Activated CD8-positive, alpha-beta T cell treated with anti-CD3 and anti-CD28 coated beads, Interleukin-2, amount 10 ng/mL, durations not matched to agents 7 days and 5 days (primary cell): ENCODE data around the gene PTGS1. TPM values are rescaled to one million over a fixed set of nuclear protein-coding genes. Genes with fewer than 3 reads are reported as not detected.
A peak's percentile ranks its signal among the peaks of the same experiment; 100 is the strongest.
"Not testable (repeated sequence)": the region's sequence is repeated elsewhere in the genome, so short reads cannot be mapped to it uniquely, and the experiment has no call there.

ENCODE experiments used
- ATAC-seq: fragments of 150-1000 bp; cut with Tn5 transposase; one replicate; pipeline ENCODE4 v1.10.0; 2021; ENCODE audit warnings: moderate library complexity
- CTCF ChIA-PET: fragments of 350-600 bp; sonication (Branson Sonifier 250); formaldehyde crosslinking; loops from one replicate; lab custom pipeline; 2021; ENCODE audit warnings: antibody characterized with exemption; lab: Charles Lee
- POLR2A ChIA-PET: fragments of 350-600 bp; sonication (Branson Sonifier 250); formaldehyde crosslinking; loops from one replicate; lab custom pipeline; 2021; ENCODE audit warnings: antibody characterized with exemption; lab: Charles Lee
- DNase-seq: peaks from one replicate; pipeline ENCODE4 v3.0.0-alpha.2; 2020
- H3K27ac Mint-ChIP-seq: one replicate; pipeline ENCODE4 v1.8.0; 2021; ENCODE audit warnings: mild to moderate bottlenecking, mixed read lengths
- H3K27me3 Mint-ChIP-seq: one replicate; pipeline ENCODE4 v1.8.0; 2021; ENCODE audit warnings: low read depth, mixed read lengths
- H3K36me3 Mint-ChIP-seq: one replicate; pipeline ENCODE4 v1.8.0; 2021; ENCODE audit warnings: low read depth, mixed read lengths
- H3K4me1 Mint-ChIP-seq: one replicate; pipeline ENCODE4 v1.8.0; 2021; ENCODE audit warnings: low read depth, mixed read lengths
- H3K4me3 Mint-ChIP-seq: one replicate; pipeline ENCODE4 v1.8.0; 2021; ENCODE audit warnings: mild to moderate bottlenecking, mixed read lengths
- H3K9me3 Mint-ChIP-seq: one replicate; pipeline ENCODE4 v1.8.0; 2022; ENCODE audit warnings: mixed read lengths; ENCODE audit not compliant: insufficient read depth
- total RNA-seq, 2 experiments: library from RNA; stranded (reverse); gene quantifications; one replicate each; pipeline ENCODE4 v1.2.3, GENCODE V29; 2021

PTGS1 gene
- under 1 TPM; 0.26 to 0.37 TPM for total RNA-seq

- Mint-ChIP-seq H3K27me3 (peaks cover 9% of the 10 kb centered on the region), H3K36me3 (no peaks in the 10 kb centered on the region), H3K27ac (no peak within 1 kb of the TSS), H3K4me3 (peak within 1 kb of the TSS; percentile 56), H3K4me1 (peaks cover 14% of the 10 kb centered on the region), H3K9me3 (no peaks in the 10 kb centered on the region)
- peak; percentile 71 for ATAC-seq
- ChIA-PET CTCF (interaction anchor here (1.4 kb wide), 1 partner anchor 272 kb away, joined by 5 read pairs; no protein-coding TSS in a partner anchor), POLR2A (no interaction called here)
- DNase-seq: peak; percentile 44
Measured at GRCh38 chr9:122370869-122371755, at the start of gene PTGS1. PTGS1 (plus strand) TSS chr9:122371024; CDS start chr9:122371085, 61 bp downstream.

DNA sequence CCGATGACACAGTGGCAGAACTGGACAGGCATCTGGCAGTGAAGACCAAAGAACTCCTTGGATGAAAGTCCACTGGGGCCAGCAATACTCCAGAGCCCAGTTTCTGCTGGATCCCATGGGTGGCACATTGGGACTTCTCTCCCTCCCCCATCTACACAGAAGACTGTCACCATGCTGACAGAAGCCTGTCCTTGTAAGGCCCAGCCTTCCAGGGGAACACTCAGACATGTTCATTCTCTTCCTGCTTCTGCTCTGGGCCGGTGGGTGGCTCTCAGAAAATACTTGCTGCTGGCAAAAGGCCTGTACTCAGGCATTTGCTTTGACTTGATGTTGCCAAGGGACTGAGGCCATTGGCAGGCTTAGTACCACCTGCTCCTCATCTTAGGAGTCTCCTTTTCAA, 48.3 kb upstream of the PTGS1 start:
- no peak for ATAC-seq
- DNase-seq: no peak
- ChIA-PET CTCF (no interaction called here), POLR2A (no interaction called here)
- Mint-ChIP-seq H3K4me3 (no peak overlapping the region), H3K27me3 (no peaks in the 10 kb centered on the region), H3K36me3 (peaks cover 22% of the 10 kb centered on the region), H3K9me3 (no peaks in the 10 kb centered on the region), H3K27ac (no peak overlapping the region), H3K4me1 (no peaks in the 10 kb centered on the region)

GRCh38 chr9:122324665-122325064, 46.2 kb upstream of the PTGS1 start:
- H3K9me3 Mint-ChIP-seq, H3K4me1 Mint-ChIP-seq, H3K4me3 Mint-ChIP-seq, POLR2A ChIA-PET, H3K27ac Mint-ChIP-seq, ATAC-seq, H3K27me3 Mint-ChIP-seq, DNase-seq: not testable (repeated sequence)
- peaks cover 22% of the 10 kb centered on the region for H3K36me3 Mint-ChIP-seq
- CTCF ChIA-PET: interaction anchor here (1.2 kb wide), 1 partner anchor 26 kb away, joined by 3 read pairs; no protein-coding TSS in a partner anchor

DNA sequence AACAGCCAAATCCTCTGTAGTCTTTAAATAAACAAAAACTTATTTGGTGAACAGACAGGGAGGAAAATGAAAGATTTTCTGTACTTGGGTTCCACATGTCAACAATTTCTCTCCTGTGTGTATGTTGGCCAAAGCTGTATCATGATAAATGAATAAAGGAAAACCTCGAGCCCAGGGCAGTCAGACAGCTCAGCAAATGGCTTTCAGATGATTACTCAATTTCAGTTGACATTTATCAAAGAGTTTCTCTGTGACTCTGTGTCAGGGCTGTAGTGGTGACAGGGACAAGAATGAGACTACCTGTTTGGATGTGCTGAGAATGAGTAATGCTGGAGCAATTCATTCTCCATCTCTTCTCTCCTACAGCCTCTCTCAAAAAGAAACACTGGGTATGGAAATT, 45.7 kb upstream of the PTGS1 start:
- Mint-ChIP-seq H3K27ac (no peak overlapping the region), H3K4me3 (no peak overlapping the region), H3K9me3 (no peaks in the 10 kb centered on the region), H3K4me1 (no peaks in the 10 kb centered on the region), H3K36me3 (peaks cover 22% of the 10 kb centered on the region), H3K27me3 (no peaks in the 10 kb centered on the region)
- ChIA-PET CTCF (interaction anchor here (1.2 kb wide), 1 partner anchor 25 kb away, joined by 3 read pairs; no protein-coding TSS in a partner anchor), POLR2A (no interaction called here)
- ATAC-seq (no peak), DNase-seq (no peak)

DNA sequence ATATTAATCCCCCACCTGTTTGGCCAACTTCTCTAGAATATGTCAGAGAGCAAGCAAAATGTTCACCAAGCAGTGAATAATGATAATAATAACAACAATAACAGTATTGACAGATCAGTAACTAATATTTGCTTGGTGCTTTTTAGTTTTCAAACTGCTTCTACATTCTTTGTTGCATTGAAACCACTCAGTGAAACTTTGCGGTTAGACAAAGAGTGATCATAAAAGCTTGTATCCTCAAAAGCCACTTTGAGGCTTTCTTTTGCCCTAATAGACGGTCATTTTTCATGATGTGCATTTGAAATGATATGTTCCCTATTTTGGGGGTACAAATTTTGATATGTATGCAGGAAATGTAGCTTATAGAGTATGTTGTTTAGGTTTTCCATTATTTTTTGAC, 43.6 kb upstream of the PTGS1 start:
- no peaks in the 10 kb centered on the region for H3K27me3 Mint-ChIP-seq
- CTCF ChIA-PET: interaction anchor here (1.4 to 2.2 kb wide), 2 partner anchors 21 to 23 kb away, joined by 3 to 11 read pairs; no protein-coding TSS in a partner anchor
- H3K36me3 Mint-ChIP-seq: peaks cover 22% of the 10 kb centered on the region
- no peaks in the 10 kb centered on the region for H3K9me3 Mint-ChIP-seq
- POLR2A ChIA-PET: interaction anchor here (0.9 kb wide), 1 partner anchor 62 kb away, joined by 3 read pairs; the partner anchor contains the start of genes MRRF and RBM18
- no peak overlapping the region for H3K27ac Mint-ChIP-seq
- H3K4me1 Mint-ChIP-seq: no peaks in the 10 kb centered on the region
- H3K4me3 Mint-ChIP-seq: no peak overlapping the region
- no peak for DNase-seq
- no peak for ATAC-seq

- ATAC-seq: no peak
- Mint-ChIP-seq H3K9me3 (no peaks in the 10 kb centered on the region), H3K27ac (no peak overlapping the region), H3K4me1 (no peaks in the 10 kb centered on the region), H3K4me3 (no peak overlapping the region), H3K27me3 (no peaks in the 10 kb centered on the region), H3K36me3 (peaks cover 4% of the 10 kb centered on the region)
- no peak for DNase-seq
- POLR2A ChIA-PET: no interaction called here
- CTCF ChIA-PET: interaction anchor here (1.0 kb wide), 1 partner anchor 21 kb away, joined by 3 read pairs; no protein-coding TSS in a partner anchor
Measured at GRCh38 chr9:122329597-122329996, 41.2 kb upstream of the PTGS1 start.

DNA sequence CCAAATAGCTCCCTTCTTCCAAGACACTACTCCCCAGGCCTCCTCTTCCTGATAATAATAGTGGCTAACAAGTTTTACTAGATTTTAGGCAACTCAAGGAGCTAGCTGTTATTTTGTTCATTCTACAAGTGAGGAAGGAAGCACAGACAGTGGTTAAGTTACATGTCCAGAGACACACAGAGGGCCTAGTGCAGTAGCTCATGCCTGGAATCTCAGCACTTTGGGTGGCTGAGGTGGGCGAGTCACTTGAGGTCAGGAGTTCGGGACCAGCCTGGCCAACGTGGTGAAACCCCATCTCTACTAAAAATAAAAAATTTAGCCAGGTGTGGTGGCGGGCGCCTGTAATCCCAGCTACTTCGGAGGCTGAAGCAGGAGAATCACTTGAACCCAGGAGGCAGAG, 40.4 kb upstream of the PTGS1 start:
- POLR2A ChIA-PET: not testable (repeated sequence)

DNA sequence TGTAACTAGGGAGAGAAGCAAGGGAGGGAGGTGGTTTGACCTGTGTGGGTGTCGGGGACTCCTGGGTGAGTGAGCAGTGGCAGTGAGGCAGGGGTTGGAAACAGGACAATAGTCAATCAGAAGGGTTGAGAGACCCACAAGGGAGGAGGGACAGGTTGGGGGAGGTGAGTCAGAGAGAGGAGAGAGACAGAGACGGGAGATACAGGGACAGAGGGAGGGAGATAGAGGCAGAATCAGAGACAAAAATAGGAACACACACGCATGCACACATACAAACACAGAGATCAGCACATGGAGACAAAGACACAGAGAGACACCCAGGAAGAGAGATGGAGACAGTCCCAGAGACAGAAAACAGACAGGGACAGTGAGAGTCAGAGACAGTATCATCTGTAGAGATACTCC, 39.3 kb upstream of the PTGS1 start:
- H3K4me1 Mint-ChIP-seq: no peaks in the 10 kb centered on the region
- no peaks in the 10 kb centered on the region for H3K36me3 Mint-ChIP-seq
- DNase-seq (no peak), ATAC-seq (no peak)
- H3K4me3 Mint-ChIP-seq: no peak overlapping the region
- peak overlapping the region; percentile 3 for H3K27ac Mint-ChIP-seq
- H3K9me3 Mint-ChIP-seq: no peaks in the 10 kb centered on the region
- CTCF ChIA-PET: interaction anchor here (1.1 kb wide), 1 partner anchor 14 kb away, joined by 3 read pairs; no protein-coding TSS in a partner anchor
- POLR2A ChIA-PET: no interaction called here
- H3K27me3 Mint-ChIP-seq: no peaks in the 10 kb centered on the region

More for the DNA sequence above, 40.4 kb upstream of the PTGS1 start:
- DNase-seq, ATAC-seq, H3K36me3 Mint-ChIP-seq, H3K9me3 Mint-ChIP-seq, H3K27me3 Mint-ChIP-seq, H3K4me3 Mint-ChIP-seq, H3K27ac Mint-ChIP-seq, H3K4me1 Mint-ChIP-seq: not testable (repeated sequence)
- CTCF ChIA-PET: interaction anchor here (0.8 to 1.1 kb wide), 2 partner anchors 15 to 20 kb away, joined by 3 read pairs; no protein-coding TSS in a partner anchor

DNA sequence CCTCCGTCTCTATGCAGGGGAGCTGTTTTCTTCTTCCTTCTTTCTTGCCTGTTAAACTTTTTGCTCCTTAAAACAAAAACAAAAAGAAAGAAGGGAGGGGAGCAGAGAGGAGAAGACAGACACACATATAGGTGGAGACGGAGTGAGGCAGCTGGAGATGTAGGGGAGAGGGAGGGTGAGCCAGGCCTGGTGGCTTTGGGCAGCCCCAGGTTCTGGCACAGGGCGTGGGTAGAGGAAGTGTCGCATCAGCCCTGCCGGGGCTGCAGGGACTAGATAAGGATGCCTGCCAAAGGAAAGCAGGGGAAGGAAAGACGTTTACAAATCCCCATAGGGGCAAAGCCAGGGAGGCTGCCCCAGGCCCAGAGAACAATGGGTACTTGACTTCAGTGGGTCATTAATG, 38.7 kb upstream of the PTGS1 start:
- POLR2A ChIA-PET: no interaction called here
- Mint-ChIP-seq H3K9me3 (no peaks in the 10 kb centered on the region), H3K36me3 (no peaks in the 10 kb centered on the region), H3K4me1 (no peaks in the 10 kb centered on the region), H3K27me3 (no peaks in the 10 kb centered on the region), H3K4me3 (no peak overlapping the region), H3K27ac (no peak overlapping the region)
- DNase-seq (no peak), ATAC-seq (no peak)
- CTCF ChIA-PET: no interaction called here

GRCh38 chr9:122332644-122333043, 38.2 kb upstream of the PTGS1 start:
- H3K4me1 Mint-ChIP-seq: no peaks in the 10 kb centered on the region
- no peak for DNase-seq
- H3K27ac Mint-ChIP-seq: no peak overlapping the region
- CTCF ChIA-PET: no interaction called here
- ATAC-seq: no peak
- H3K9me3 Mint-ChIP-seq: no peaks in the 10 kb centered on the region
- POLR2A ChIA-PET: no interaction called here
- H3K27me3 Mint-ChIP-seq: no peaks in the 10 kb centered on the region
- H3K4me3 Mint-ChIP-seq: no peak overlapping the region
- no peaks in the 10 kb centered on the region for H3K36me3 Mint-ChIP-seq

DNA sequence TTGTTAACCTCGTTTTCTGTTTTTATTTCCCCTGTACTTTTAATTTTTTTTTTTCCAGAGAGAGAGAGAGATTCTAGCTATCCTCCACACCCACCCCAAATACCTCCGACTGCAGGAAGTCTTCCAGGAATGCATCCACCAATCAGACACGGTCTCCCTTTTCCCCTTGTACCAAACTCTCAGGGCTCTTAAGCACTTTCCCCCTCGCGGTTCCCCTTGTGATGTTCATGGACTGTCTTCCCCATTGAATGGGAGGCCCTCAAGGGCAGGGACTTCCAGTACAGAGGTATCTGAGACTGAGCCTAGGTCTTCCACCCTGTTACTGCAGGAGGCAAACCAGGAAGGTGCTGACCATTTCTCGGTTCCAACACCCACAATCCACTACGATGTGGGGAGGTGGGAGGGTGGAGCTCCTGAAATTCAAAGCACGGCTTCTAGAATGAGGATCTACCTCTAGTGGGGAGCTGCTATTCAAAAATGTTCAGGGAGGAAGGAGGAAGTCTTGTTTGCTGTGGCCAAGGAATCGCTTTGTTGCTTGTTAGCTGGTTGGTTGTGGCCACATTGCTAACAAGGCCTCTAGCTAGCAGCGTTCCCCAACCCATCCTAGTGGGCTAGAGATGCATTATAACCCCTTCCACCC, 37.5 kb upstream of the PTGS1 start:
- Mint-ChIP-seq H3K36me3 (no peaks in the 10 kb centered on the region), H3K4me1 (no peaks in the 10 kb centered on the region), H3K27ac (no peak overlapping the region), H3K4me3 (no peak overlapping the region), H3K27me3 (no peaks in the 10 kb centered on the region), H3K9me3 (no peaks in the 10 kb centered on the region)
- ATAC-seq (no peak), DNase-seq (no peak)
- POLR2A ChIA-PET: no interaction called here
- CTCF ChIA-PET: interaction anchor here (0.7 to 1.9 kb wide), 2 partner anchors 207 to 209 kb away, joined by 3 read pairs; no protein-coding TSS in a partner anchor
